SU-DHL-6 (cell line): Measurements from ENCODE around the gene CAMKK2.

Experiments used
- CTCF ChIP-seq: fragments of 200-600 bp; sonication (generic); IDR thresholded peaks from one replicate; pipeline ENCODE4 v1.5.1; 2017; ENCODE audit warnings: antibody characterized with exemption, mild to moderate bottlenecking, low read length, moderate library complexity; ENCODE audit not compliant: insufficient read depth, poor library complexity, severe bottlenecking
- EZH2phosphoT487 ChIP-seq: fragments of 200-600 bp; sonication (generic), shearing (Covaris generic); conservative IDR thresholded peaks from 2 replicates; pipeline ENCODE4 v1.6.1; 2018; ENCODE audit warnings: mild to moderate bottlenecking, antibody characterized with exemption, low read length, moderate library complexity, mixed read lengths

- TF ChIP-seq CTCF (no peak), EZH2phosphoT487 (no peak)
Observed at GRCh38 chr12:121232977-121233627, 63.4 kb downstream of the CAMKK2 start.
